HG03571 (cell line): ENCODE results near the gene CDK5R1.
"Not testable (repeated sequence)": the region's sequence is repeated elsewhere in the genome, so short reads cannot be mapped to it uniquely, and the experiment has no call there.

Experiments
- ATAC-seq: cut with Tn5 transposase; IDR thresholded peaks from one replicate; pipeline ENCODE4 v1.9.1; 2021; ENCODE audit not compliant: unreplicated experiment

The CDK5R1 gene

DNA sequence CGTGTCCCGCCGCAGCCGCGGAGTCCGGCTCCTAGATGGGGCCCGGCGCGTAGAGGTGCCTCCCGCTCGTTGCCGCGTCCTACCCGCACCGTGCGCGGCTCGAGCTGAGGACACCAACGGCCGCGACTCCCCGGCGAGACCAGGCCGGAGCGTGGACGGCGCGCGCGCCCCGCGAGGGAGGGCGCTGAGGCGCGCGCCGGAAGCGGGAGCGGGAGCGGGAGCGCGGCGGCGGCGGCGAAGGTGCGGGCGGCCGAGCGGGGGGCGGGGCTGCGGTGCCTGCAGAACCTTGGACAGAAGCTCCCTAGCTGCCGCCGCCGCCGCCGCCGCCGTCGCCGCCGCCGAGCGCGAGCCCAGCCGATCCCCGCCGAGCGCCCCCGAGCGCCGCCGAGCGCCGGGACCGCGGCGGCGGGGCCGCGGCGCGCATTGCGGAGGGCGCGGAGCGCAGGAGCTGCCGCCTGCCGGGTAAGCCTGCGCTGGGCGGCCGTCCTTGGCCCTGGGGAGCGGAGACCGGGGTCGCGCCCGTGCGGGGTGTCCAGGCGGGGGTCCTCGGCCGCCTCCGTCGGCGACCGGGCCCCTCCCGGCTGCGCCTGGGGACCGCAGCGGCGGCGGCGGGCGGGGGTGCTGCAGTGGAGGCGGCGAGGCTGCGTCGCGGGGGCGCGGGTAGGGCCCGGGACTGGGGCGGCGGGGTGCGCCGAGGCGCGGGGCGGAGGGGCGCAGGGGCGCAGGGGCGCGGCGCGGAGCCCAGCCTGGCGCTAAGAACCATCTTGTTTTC, at the start of gene CDK5R1:
TSS of gene CDK5R1 (plus strand) at position 293 of the 772 bp plus-strand sequence. CDS start 628 bp downstream, outside the sequence.
- ATAC-seq: peak; percentile 44

DNA sequence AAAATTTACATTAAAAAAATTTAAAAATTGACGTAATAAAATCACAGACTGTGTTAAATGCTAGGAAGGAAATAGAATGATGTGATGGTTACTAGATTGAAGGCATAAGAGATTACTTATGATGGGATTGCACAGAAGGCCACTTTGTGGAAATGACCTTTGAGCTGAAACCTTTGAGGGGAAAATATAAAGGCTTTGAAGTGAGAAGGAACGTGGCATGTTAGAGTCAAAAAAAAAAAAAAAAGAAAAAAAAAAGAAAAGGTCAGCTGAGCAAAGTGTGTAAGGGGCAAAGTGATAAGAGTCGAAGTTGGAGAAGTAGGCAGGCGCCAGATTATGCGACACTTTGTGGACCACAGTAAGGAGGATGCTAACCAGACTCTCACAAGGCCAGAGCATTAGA, 46.1 kb upstream of the CDK5R1 start:
- no peak for ATAC-seq

DNA sequence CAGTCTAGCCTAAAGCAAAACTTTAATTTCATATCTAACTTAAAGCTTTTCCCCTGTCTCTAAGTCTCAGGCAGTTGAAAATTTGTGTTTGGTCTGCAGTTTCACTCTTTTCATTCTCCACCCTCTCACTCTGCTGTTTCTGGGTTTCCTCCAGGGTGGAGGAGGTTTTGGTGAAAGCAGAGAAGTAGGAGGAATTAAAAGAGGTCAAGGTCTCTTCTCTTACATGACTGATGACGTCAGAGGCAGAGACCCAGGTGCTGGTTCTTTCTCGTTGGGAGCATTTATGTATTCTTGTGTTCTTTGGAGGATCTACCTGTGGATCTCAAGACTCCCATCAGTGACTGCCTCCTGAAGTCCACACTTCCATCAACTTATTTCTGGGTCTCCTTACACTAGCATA, 44.9 kb upstream of the CDK5R1 start:
- ATAC-seq: no peak

DNA sequence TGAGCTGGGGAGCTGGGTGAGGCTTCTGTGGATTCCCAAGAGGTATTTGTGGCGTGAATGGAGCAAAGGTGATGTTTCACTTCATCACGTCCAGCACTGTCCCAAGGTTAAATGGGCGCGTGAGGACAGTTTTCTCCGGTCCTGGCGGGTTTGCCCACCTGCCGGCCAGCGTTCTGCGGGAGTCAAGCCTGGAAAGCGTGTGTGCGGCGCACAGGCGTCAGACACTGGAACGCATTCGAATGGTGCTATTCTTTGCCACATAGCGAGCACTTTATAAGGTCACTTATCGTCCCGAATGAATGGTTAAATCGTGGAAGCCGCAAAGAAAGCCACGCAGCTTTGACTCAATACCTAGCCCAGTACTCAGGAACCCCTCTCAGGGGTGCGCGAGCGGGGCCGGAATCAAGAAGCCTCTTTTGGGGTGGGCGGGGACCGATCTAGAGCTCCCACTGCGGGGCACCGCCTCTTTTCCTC, 42.9 kb upstream of the CDK5R1 start:
- ATAC-seq: no peak

DNA sequence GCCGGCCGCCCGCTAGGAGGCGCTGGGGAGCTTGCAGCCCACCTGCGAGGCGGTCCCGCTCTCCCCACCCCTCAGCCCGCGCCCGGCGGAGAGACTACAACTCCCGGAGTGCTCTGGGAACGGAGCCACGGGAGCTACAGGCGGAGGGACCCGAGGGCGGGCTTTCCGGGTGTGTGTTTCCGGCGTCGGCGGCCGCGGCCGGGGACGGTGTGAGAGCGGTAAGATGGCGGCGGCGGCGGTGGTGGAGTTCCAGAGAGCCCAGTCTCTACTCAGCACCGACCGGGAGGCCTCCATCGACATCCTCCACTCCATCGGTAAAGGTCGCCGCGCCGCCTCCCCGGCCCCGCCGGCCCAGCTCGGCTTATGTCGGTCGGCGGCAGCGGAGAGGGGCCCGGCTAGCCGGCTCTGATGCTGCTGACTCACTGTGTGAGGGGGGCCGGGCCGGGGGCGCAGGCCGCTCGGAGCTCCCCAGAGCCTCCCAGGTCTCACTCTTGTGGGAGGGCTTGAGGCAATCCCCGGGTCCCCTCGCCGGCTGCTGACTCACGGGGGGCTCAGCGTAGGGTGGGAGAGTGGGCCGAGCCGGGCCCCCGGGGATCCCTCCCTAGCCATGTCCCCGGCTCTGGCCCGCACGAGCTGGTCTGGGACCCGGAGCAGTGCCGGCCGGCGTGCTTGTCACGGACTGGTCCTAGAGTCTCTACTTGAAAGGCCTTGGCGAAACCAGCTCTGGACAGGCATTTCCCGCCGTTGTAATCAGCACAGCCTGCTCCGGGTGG, 42.3 kb upstream of the CDK5R1 start, which contains the start of gene PSMD11:
TSS of gene PSMD11 (plus strand) at position 210 of the 773 bp plus-strand sequence. CDS start at position 224, 14 bp downstream.
- peak; percentile 91 for ATAC-seq

DNA sequence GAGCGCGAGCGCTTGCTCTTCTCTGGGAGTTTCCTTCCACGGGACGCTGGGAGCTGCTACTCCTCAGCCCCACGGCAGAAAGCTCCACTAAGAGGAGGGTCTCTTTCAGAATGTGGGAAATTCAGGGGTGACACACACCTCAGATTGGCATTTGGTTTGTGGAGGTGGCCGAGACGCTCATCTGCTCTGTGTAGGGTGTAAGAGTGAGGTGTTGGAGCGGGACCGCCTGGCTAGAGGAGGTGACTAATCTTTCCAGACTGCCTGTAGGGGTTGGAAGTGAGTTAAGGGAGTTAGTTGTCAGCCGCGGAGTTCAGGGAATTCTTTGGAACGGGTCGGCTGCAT, 41.7 kb upstream of the CDK5R1 start:
- no peak for ATAC-seq

DNA sequence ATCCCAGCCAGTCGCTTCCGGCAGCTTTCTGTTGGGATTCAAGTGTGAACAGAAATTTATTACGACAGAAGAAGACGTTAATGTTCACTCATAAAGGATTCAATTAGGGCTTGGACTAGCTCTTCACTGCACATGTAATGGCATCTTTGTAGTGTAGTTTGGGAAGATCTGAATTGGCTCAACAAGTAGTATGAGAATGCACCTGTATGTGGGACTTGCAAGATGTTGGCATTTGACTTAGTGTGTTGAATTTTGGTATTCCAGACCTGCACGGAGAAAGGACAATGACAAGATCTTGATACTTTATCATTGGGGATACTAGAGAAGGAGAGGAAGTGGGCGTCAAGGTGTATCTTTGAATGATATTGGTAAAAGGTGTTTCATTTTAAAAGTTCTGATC, 41.3 kb upstream of the CDK5R1 start:
- no peak for ATAC-seq

DNA sequence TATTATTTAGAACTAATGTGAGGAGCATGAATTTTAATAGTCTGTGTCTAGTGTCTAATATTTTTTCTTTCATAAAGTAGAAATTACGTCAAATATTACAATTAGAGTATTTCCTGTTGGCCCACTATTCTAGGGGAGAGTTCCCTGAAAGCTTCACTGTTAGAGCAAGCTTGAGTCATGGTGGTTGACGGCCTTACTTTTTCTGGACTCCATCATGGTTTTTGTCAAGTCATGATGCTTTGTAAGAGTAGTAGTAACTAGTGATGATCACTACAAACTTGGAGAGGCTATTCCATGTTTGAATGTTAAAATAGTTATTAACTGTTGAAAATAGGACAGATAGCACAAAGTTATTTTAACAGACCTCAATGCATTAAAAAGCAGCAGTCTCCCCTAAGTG, 40.8 kb upstream of the CDK5R1 start:
- ATAC-seq: no peak

DNA sequence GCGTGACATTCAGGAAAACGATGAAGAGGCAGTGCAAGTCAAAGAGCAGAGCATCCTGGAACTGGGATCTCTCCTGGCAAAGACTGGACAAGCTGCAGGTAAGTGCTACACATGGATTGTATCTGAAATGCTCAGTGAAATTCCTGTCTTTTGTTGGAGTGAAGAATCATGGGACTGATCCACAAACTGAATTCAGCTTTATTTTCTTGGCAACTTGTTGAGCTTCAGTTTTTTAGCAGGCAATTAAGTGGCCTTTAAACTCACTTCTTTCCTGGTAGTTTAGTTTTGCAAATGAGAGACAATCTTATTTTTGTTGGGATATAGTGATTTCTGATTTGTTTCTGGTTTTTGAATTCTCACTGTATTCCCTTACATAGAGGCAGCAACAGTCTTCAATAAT, 39.8 kb upstream of the CDK5R1 start:
- ATAC-seq: no peak

DNA sequence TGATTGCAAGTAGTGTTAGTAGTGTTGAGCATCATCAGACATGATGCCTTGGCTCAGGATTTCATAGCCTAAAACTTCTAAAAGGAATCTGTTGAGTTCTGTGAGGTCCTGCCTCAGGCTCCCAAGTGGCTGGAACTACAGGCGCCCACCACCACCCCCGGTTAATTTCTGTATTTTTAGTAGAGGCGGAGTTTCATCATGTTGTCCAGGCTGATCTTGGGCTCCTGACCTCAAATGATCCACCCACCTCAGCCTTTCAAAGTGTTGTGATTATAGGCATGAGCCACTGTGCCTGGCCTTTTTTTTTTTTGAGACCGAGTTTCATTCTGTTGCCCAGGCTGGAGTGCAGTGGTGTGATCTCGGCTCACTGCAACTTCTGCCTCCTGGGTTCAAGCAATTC, 36.8 kb upstream of the CDK5R1 start:
- no peak for ATAC-seq

DNA sequence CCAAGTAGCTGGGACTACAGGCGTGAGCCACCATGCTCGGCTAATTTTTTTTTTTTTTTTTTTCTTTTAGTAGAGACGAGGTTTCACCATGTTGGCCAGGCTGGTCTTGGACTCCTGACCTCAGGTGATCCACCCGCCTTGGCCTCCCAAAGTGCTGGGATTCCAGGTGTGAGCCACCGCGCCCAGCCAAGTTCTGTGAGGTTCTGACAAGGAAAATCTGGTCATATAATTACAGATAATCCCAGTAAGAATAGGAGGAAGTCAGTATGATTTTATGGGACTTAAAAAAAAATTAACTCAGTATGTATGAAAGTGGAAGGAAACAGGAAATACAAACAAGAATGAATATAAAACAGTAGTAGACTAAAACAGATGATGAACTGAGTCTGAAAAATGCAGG, 36.4 kb upstream of the CDK5R1 start:
- not testable (repeated sequence) for ATAC-seq

DNA sequence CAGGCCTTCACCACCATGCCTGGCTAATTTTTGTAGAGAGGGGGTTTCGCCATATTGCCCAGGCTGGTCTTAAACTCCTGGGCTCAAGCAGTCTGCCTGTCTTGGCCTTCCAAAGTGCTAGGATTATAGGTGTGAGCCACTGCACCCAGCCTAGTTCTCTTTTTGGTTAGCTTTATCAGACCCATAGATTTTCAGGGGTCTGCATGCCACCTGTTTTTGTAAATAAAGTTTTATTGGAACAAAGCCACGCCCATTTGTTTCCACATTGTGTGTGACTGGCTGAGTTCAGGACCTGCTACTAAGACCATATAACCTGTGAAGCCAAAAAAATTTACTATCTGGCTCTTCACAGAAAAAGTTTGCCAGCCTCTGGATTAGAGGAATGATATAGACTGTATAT, 34.9 kb upstream of the CDK5R1 start:
- no peak for ATAC-seq

DNA sequence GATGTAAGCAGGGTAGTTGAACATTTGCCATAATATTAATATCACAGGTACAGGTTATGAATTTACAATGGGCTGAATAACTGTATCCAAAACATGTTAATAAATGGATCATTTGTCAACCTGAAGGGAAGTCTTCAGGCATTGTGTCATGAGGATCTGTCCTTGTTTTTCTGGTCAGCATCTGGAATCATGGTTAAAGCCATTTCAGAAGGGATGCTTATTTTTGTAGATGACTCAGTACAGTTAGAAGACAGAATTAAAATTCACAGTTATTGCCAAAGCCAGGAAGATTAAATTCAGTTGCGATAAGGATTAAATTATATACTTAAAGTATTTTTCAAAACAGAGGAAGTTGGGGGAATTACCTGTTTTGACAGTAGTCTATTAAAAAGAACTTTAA, 34.5 kb upstream of the CDK5R1 start:
- ATAC-seq: no peak

DNA sequence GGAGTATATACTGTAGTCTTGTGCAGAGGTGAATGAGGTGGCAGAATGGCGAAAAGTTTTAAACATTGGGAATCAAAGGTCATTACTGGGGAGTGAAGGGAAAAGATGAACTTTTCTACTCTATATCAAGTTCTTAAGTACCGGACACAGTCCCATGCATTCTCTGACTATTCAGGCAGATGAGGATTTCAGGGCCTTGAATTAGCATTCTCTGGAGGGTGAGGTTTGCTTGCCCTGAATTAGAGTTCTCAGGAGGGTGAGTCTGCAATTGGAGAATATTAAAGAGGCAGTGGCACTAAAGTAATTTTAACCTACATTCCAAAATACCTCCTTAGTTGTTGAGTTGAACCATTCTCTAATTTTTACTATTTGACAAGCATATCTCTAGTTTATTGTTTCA, 33.4 kb upstream of the CDK5R1 start:
- no peak for ATAC-seq

DNA sequence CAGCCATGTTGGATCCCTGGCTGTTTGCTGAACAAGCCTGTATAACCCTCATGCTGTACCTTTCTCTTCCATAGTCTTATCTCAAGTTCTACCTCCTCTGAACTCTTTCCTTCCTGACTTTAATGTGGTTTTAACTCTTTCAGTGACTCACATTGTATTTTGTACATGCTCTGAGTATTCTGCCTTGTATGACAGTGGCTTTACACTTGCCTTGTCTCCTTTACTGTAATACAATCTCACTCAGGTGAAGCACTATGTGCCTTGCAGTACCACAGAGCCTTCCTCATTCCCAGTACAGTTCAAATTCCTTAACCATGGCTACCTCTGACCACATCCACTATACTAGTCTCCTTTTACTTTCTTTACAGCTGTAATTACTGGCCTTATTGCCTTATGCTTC, 28.4 kb upstream of the CDK5R1 start:
- ATAC-seq: no peak

DNA sequence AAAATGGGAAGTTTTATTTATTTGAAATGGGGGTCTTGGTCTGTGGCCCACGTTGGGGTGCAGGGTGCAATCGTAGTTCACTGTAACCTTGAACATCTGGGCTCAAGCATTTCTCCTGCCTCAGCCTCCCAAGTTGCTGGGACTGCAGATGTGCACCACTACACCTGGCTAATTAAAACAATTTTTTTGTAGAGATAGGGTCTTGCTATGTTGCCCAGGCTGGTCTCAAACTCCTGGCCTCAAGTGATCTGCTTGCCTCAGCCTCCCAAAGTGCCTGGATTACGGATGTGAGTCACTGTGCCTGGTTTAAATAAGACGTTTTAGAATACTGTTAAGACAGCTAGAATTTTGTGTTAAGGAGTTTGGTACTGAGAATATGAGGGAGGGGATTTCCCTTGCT, 26.7 kb upstream of the CDK5R1 start:
- ATAC-seq: no peak

DNA sequence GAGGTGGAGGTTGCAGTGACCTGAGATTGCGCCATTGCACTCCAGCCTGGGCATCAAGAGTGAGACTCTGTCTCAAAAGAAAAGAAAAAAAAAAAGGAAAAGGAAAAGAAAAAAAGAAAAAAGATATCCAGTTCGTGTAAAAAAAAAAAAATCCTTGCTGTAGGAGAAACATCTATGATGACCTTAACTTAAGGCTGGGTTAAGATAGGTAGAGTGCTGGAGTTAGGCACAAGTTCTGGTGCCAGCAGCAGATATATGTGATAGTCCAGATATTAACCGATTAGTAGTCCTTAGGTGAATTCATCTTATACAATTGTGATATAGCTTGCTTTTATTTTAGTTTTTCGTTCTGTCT, 25.3 kb upstream of the CDK5R1 start:
- no peak for ATAC-seq

DNA sequence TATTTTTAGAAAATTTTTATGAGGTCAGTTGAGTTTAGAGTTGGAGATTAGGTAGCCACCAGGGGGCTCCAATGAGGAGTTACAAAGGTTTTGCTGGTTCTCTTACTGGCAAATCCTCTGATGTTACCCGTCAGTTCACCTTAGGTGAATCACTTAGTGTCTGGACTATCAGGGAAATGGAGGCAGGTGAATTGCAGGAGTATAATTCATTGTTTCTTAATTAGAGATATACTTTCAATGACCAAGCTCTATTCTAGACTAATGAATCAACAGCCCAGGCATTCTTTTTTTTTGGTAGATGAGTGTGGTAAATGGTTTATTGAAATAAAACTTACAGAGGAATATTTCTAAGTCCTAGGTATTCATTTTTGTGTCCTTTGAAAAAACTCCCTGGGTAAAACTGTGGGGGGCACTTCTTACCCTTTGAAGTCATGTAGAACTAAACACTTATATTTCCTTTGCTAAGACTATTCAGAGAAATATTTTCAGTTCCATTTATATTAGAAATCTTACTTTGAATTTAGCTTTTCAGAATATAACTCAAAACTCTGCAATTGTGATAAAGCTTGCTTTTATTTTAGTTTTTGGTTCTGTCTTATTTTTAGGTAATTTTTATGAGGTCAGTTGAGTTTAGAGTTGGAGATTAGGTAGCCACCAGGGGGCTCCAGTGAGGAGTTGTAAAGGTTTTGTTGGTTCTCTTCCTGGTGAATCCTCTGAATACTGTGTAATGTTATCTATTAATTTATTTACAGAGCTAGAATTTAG, 24.8 kb upstream of the CDK5R1 start:
- ATAC-seq: no peak

DNA sequence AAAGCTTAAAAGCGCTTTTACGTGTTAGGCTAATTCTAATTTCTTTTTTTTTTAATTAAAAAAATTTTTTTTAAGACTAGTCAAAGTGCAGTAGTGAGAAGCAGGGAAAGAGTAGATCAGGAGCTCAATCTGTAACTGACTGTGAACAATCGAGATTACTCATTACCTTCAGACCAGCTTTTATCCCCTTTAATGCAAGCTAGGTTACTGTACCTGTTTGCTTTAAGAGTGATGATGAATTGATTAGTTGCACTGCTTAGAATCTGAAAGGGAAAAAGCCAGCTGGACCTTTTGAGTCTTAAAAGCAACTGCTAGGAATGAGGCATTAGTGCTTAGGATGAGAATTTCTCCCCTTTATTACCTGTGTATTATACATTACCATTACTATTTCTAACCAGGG, 23.5 kb upstream of the CDK5R1 start:
- ATAC-seq: no peak

DNA sequence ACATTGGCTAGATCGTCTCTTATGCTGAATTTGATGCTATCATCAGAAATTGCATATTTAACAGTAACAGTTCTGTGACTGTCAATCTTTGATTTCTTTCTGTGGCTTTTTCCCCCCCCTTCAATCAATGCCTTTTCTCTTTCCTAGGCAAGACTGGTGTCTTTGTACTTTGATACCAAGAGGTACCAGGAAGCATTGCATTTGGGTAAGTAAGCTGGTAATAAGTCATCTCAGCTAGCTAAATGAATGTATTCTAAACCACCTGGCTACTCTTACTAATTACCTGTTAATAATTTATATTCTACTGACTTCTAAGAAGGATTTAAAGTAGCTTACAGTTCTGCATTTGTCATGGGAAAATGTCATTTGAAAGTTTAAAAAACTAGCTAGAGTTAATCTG, 22.4 kb upstream of the CDK5R1 start:
- ATAC-seq: no peak

DNA sequence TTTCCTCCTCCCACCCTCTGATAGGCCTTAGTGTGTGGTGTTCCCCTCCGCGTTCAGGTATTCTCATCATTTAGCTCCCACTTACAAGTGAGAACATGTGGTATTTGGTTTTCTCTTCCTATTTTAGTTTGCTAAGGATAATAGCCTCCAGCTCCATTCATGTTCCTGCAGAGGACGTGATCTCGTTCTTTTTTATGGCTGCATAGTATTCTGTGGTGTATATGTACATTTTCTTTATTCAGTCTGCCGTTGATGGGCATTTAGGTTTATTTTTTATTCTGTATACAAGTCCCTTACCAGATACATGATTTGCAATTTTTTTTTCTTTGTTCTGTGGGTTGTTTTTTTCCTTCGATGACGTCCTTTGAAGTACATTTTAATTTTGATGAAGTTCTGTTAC, 18.8 kb upstream of the CDK5R1 start:
- no peak for ATAC-seq
